GM18502 (cell line): ENCODE results near the gene THAP2.
"Not testable (repeated sequence)": the region's sequence is repeated elsewhere in the genome, so short reads cannot be mapped to it uniquely, and the experiment has no call there.

Experiments
- ATAC-seq: cut with Tn5 transposase; IDR thresholded peaks from one replicate; pipeline ENCODE4 v1.9.1; 2021; ENCODE audit warnings: mild to moderate bottlenecking; ENCODE audit not compliant: unreplicated experiment, poor library complexity

Gene THAP2

GRCh38 chr12:71661977-71662530 is 2.0 kb upstream of the THAP2 start:
- ATAC-seq = no peak

GRCh38 chr12:71662849-71663560 is 1.1 kb upstream of the THAP2 start:
- ATAC-seq = peak; percentile 33

- ATAC-seq = peak; percentile 26
These were observed 449 bp downstream of the THAP2 start for GRCh38 chr12:71664411-71665089.

GRCh38 chr12:71665090-71665463 is 976 bp downstream of the THAP2 start:
- no peak for ATAC-seq

GRCh38 chr12:71666259-71666658 is 2.2 kb downstream of the THAP2 start:
- ATAC-seq = no peak

- no peak for ATAC-seq
These were observed 7.2 kb downstream of the THAP2 start for GRCh38 chr12:71671311-71671710.

GRCh38 chr12:71671816-71672215 is 7.7 kb downstream of the THAP2 start:
- ATAC-seq = no peak

GRCh38 chr12:71682466-71682865 is 18.4 kb downstream of the THAP2 start:
- ATAC-seq = no peak

- ATAC-seq = no peak
These were observed 19.5 kb downstream of the THAP2 start for GRCh38 chr12:71683633-71684032.

- no peak for ATAC-seq
These were observed 20.0 kb downstream of the THAP2 start for GRCh38 chr12:71684081-71684480.

GRCh38 chr12:71685312-71685906 is 21.3 kb downstream of the THAP2 start:
- no peak for ATAC-seq

- peak; percentile 83 for ATAC-seq
These were observed 22.0 kb downstream of the THAP2 start, which contains the start of gene TMEM19 for GRCh38 chr12:71685914-71686657. Gene TMEM19 (plus strand): TSS chr12:71686082. CDS start chr12:71686681, 599 bp downstream.

GRCh38 chr12:71686658-71687025 is 22.5 kb downstream of the THAP2 start:
- no peak for ATAC-seq

GRCh38 chr12:71687172-71687571 is 23.1 kb downstream of the THAP2 start:
- ATAC-seq = not testable (repeated sequence)

GRCh38 chr12:71688961-71689570 is 25.0 kb downstream of the THAP2 start:
- ATAC-seq = no peak

GRCh38 chr12:71691504-71692129 is 27.5 kb downstream of the THAP2 start:
- ATAC-seq = no peak

GRCh38 chr12:71693126-71693525 is 29.0 kb downstream of the THAP2 start:
- no peak for ATAC-seq

- peak; percentile 24 for ATAC-seq
These were observed 29.6 kb downstream of the THAP2 start for GRCh38 chr12:71693651-71694050.

GRCh38 chr12:71694099-71694820 is 30.2 kb downstream of the THAP2 start:
- peak; percentile 87 for ATAC-seq
